Stimulated activated naive CD4-positive, alpha-beta T cell (primary cell): ENCODE results near the gene TWNK.
A peak's percentile ranks its signal among the peaks of the same experiment; 100 is the strongest.

ENCODE experiments used
- DNase-seq, 6 experiments: peaks; one replicate each; lab custom pipeline; 2025; lab: John Stamatoyannopoulos, UW

Gene TWNK

DNA sequence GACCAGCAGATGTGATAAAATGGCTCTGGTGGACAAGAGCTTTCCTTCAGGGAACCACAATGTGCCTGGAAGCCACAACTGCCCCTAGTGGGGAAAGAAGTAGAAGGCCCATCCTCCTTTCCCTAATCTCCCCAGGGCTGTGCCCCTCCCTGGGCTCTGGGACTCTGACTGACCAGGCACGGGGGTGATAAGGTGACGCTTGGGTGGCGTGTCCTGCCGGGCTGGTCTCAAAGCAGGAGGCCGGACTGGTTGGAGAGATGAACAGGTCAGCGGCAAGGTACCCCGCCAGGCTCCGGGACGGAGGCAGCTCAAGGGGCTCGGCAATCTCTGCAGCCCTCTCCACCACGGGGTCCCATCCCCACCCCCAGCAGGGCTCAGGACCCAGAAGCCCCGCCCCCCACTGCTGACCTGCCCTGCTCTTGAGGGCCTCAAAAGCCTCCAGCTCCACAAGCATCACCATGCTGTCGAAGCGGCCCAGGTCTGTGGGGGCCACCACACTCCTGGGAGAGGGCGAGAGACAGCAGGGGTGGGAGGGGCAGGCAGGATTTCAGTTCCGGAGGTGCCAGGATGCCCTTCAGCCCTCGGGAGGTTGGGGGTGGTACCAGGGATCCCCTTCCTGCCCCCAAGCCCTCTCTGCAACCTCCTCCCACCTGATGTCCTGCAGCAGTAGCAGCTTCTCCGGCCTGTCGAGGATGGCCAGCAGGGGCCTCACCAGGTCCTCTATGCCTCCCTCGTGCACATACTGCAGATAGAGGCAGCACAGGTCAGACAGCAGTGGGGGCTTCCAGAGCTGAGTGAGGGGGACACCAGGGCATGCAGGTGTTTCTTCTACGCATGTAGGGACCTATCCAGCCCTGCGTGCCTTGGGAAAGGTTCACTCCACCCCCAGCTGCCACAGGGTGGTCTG is 24.4 kb downstream of the TWNK start:
- no peak for DNase-seq

GRCh38 chr10:101012525-101013364 is 25.4 kb downstream of the TWNK start:
- peak; percentile 19 to 68 (median 58) for DNase-seq

GRCh38 chr10:101013365-101013825 is 26.1 kb downstream of the TWNK start:
- no peak for DNase-seq

- peak; percentile 34 to 76 (median 67) for DNase-seq
Measured at GRCh38 chr10:101014230-101014884, 27.0 kb downstream of the TWNK start.

GRCh38 chr10:101014966-101015581 is 27.7 kb downstream of the TWNK start:
- DNase-seq, result peak in 1 of 6 experiments; percentile 7

DNA sequence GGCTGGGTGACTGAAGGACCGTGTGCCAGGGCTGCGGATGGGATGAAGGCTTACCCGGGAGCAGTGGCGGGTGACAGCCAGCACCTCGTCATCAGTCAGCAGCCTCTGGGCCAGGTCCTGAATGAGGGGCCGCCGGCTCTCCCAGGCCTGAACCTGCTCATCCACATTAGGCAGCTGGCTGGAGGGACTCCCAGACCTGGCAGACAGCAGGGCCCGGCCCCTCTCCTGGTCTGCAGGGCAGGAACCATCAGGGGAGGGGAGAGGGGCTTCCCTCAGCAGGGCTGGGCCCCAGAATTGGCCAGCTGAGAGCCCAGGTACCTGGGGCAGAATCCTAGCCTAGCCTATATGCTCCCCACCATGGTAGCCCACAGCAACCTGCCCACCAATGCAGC is 28.2 kb downstream of the TWNK start:
- DNase-seq, result no peak

DNA sequence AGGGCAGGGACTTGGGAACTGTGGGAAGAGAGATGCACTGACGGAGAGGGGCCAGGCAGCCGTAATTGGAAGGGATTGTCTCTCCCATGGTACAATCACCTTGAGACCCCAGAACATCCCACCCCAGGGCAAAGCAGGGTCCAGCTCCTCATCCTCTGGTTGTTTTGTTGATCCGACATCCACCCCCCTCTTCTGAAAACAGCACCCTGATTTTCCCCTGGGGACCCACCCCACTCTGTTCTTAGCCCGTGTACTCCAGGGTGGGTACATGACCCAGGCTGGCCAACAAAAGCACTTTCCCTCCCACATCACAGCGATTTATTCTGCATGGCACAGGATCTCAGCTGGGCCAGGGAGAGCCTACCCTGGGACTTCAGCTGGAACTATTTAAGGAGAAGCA is 29.5 kb downstream of the TWNK start:
- no peak for DNase-seq

DNA sequence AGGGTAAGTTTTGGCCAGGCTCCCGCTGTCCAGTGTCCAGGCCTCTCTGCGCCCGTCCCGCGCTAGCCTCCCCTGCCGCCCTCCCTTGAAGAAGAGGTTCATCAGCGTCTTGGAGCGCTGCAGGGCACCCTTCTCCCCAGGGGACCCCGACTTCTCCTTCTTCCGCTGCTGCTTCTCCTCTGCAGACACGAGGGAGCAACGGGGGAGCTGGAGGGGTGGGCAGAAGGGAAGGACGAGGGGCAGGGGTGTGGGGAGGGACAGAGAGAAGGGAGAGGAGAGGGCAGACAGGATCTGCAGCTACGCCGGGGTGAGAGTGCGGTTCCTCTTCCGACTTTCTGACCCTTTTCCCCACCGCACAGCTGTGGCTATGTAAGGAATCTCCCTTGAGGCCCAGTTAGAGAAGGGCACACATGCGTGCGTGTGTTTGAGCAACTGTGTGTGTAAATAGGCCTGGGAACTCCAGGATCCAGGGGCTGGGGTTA is 30.8 kb downstream of the TWNK start:
- DNase-seq, result no peak

DNA sequence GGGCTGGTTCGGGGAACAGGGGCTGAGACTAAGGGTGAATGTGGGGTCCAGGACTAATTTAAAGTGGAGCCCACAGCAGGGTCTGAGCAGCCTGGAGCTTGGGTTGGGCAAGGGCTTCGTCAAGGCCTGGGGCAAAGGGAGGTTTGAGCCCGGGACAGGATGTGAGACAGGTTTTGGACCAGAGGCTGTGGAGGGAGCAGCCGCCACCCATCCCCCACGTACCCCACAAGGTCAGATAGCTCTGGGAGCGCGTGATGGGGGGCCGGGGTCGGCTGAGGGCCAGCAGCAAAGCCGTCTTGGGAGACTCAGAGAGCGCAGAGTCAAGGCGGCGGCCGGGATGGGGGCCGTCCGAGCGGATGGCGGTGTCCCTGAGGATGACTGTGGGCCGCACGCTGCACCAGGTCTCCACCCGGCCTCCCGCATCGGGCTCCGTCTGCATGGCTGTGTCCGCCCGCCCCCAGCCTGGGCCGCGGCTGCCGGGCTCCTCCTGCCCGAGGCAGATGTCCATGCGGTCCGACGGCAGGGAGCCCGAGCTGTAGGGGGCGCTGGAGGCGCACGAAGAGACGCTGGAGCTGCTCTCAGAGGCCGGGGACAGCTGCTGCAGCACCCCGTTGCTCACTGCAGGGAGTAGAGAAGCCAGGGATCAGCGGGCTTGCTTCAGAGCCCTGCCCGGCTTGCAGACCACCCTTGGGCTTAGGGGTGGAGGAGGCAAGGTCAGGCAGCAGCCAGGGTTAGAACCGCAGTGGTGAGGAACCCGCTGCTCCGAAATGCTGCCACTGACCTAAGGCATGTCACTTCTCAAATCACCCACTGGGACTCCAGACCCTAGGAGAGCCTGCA is 31.5 kb downstream of the TWNK start:
- DNase-seq, result peak; percentile 11 to 55 (median 38)

DNA sequence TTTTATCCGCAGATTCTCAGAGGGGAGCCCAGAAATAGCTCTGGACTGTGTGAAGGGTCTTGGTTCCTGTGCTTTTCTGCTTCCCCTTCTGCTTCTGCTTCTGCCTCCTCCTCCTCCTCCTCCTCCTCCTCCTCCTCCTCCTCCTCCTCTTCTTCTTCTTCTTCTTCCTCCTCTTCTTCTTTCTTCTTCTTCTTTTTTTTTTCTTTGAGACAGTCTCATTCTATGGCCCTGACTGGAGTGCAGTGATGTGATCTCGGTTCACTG is 32.0 kb downstream of the TWNK start:
- no peak for DNase-seq

GRCh38 chr10:101020427-101021075 is 33.2 kb downstream of the TWNK start:
- no peak for DNase-seq

DNA sequence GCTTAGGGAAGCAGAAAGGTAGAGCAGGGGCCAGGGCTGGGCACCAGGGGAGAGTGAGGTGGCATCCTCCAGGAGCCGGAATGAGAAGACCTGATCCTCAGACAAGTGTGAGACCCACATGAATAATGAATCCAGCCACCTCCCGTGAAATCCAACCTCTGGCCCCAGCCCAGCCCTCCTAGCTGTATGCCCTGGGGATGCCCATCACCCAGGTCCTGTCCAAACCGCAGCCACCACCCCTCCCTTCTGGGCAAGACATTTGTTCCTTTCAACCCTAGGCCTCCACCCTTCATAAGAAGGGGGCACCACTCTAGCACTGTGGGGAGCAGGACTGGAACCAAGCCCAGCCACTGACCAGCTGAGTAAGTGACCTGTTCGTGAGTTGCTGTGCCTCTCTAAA is 33.9 kb downstream of the TWNK start:
- no peak for DNase-seq

GRCh38 chr10:101021692-101022251 is 34.4 kb downstream of the TWNK start:
- no peak for DNase-seq

DNA sequence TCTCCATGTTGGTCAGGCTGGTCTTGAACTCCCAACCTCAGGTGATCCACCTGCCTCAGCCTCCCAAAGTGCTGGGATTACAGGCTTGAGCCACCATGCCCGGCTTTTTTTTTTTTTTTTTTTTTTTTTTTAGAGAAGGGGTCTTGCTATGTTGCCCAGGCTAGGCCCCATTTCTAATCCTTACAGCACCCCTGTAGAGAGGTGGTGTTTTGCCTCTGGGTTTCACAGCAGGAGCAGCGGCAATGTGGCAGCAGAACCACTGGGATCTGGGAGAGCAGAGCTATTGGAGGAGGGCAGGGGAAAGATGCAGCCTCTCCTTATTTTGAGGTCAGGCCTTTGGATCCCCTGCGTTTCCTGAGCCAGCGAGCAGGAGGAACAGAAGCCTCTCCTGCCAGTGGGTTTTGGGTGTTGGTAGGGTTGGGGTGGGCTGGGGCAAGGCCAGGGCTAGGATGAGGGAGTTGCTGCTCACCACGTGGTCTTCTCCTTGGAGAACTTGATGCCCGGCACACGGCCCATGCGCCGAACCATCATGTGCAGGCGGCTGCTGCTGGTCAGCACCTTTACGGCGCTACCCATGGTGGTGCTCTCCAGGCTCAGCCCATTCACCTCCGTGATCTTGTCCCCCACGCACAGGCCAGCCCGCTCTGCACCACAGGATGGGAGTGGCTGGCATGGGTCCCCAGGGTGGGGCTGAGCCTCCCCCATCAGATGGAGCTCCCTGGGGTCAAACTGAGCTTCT is 35.8 kb downstream of the TWNK start:
- no peak for DNase-seq

DNA sequence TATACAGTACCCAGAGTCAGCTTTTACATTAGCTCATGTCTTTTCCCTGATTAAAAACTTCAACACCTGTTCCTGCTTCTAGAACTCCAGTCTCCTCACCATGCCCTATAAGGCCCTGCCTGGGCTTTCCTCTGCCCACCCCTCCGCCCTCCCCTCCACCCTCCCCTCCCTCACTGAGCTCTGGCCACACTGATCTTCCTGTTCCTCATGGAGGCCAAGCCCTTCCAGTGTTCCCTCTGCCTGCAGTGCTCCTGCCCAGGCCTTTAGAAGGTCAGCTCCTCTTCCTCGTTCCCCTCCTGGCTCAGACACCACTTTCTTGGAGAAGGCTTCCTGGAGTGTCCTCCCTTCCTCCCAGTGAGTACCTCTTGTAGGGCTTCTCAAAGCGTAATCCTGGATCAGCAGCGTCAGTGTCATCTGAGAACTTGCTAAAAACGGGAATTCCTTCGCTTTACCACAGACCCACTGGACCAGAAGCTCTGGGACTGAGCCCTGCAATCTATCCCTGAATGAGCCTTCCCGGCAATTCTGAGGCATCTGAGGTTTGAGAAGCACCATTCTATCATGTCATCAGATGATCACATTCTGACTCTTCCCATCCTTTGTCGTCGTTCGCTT is 39.9 kb downstream of the TWNK start:
- DNase-seq, result no peak

DNA sequence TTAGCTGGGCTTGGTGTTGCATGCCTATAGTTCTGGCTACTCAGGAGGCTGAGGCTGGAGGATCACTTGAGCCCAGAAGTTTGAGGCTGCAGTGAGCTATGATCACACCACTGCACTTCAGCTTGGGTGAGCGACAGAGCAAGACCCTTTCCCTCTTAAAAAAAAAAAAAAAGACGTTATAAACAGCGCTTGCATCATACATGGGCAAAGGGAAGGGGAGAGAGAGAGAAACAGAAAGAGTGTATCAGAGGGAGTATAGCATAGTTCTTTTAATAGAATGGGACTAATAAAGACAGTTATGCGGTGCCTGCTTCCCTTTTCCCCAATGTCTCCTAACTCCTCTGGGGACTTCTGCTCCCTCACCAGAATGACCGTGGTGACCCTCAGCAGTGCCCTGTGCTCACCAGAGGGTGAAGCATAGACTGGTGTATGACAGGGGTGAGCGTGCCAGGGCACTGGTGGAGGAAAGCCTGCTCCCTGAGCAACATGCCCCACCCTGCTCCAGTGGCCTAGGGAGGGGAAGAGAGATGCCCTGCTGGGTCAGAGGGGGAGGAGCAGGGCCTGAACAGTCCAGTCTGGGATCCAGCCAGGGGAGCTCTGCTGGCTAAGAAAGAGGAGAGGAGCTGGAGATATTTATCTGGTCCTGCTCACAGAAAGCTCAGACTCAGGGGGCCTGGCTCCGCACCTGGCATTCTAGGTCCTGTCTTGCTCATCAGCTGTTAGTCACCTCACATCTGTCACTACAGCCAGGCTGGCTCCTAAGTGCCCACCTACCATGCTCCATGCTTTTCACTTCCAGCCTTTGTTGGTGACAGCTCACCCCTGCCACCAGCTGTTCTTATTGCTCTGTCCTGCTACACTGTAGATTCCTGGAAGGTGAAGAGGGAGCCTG is 41.3 kb downstream of the TWNK start:
- no peak for DNase-seq

DNA sequence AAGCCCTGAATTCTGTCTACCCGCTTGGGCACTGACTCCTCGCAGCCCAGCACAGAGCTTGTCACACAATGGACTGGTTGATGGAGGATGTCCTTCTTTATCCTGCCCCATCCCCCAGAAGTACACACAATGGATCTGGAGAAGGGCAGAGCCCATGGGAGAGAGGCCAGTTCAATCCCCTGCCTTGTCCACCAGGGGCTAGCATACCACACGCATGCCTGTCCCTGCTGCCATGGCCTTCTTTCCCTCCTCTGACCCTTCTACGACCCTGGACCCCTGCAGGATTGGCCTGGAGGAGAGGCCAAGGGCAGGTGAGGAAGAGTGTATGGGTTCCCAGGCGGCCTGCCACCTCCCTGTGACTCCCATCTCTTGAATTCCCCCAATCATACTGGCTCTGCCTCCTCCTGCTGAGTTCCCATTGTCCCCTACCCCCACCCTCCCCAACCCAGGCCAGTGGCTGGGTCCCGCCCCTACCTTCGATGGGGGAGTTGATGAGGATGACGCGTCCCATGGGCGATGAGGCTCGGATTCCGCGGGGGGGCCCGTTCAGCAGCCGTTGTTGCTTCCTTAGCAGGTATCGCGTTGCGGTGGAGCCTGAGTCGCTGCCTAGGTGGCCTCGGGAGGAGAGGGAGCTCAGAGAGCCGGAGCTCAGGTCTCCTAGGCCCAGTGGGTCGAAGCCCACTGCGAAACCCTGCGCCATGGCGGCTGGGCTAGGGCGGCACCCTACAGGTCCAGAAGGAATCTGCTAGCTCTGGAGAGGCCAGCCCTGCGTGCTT is 42.4 kb downstream of the TWNK start:
- DNase-seq, result no peak
